Neutrophil (primary cell): ENCODE measurements around the gene UBE2O.

Experiments
- H3K27ac ChIP-seq: fragments of 200-600 bp; sonication (generic); 2 replicates; pipeline ENCODE4 v1.5.1; 2016; ENCODE audit warnings: mild to moderate bottlenecking, moderate library complexity
- H3K27me3 ChIP-seq: fragments of 200-600 bp; sonication (generic); 2 replicates; pipeline ENCODE4 v1.6.0; 2016; ENCODE audit warnings: mild to moderate bottlenecking
- H3K36me3 ChIP-seq: fragments of 200-600 bp; sonication (generic); 2 replicates; pipeline ENCODE4 v1.5.1; 2017
- H3K4me1 ChIP-seq, 2 experiments: fragments of 200-600 bp in 1 of 2; sonication (generic) in 1 of 2; 1 replicate in 1 of 2; 2 replicates in 1 of 2; pipeline versions ENCODE4 v1.5.1 to v1.6.1; 2013 to 2016; ENCODE audit warnings: low read depth in 1 of 2, low read length in 1 of 2, mild to moderate bottlenecking in 1 of 2, moderate library complexity in 1 of 2; ENCODE audit not compliant: control insufficient read depth in 1 of 2, insufficient read depth in 1 of 2
- H3K4me3 ChIP-seq, 2 experiments: fragments of 200-600 bp in 1 of 2; sonication (generic) in 1 of 2; 1 replicate in 1 of 2; 2 replicates in 1 of 2; pipeline ENCODE4 v1.5.1; 2013 to 2016; ENCODE audit warnings: low read depth in 1 of 2, low read length in 1 of 2, mild to moderate bottlenecking in 1 of 2, moderate library complexity in 1 of 2
- H3K9me3 ChIP-seq: fragments of 200-600 bp; sonication (generic); 2 replicates; pipeline ENCODE4 v1.5.1; 2016
- TF ChIP-seq, protein P1 (sequence below): fragments of 200-600 bp; sonication (generic); IDR thresholded peaks from 2 replicates; pipeline ENCODE4 v1.5.1; 2016; ENCODE audit warnings: antibody characterized with exemption

Gene UBE2O

DNA sequence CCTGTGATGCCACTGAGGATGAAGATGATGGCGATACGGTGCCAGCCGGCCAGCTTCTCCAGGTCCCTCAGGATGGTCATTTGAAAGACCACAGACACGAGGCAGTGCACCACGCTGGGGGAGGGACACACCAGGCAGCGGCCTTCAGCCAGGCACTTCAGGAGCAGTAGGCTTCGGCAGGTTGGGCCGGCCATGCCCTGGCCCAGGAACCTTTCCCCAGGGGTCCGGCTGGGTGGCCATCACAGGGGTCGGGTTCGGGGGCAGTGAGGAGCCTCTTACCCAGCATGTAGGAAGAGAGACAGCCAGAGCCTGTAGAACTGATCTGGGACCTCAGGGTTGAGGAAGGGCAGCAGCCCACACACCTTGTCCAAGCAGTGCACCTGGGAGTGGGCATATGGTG, 19.8 kb upstream of the UBE2O start:
- Histone ChIP-seq H3K27me3 (no peaks in the 10 kb centered on the region), H3K4me1 (no peaks in the 10 kb centered on the region), H3K9me3 (no peaks in the 10 kb centered on the region), H3K4me3 (no peak overlapping the region), H3K27ac (no peak overlapping the region), H3K36me3 (peaks cover 93% of the 10 kb centered on the region)
- TF ChIP-seq, protein P1, sequence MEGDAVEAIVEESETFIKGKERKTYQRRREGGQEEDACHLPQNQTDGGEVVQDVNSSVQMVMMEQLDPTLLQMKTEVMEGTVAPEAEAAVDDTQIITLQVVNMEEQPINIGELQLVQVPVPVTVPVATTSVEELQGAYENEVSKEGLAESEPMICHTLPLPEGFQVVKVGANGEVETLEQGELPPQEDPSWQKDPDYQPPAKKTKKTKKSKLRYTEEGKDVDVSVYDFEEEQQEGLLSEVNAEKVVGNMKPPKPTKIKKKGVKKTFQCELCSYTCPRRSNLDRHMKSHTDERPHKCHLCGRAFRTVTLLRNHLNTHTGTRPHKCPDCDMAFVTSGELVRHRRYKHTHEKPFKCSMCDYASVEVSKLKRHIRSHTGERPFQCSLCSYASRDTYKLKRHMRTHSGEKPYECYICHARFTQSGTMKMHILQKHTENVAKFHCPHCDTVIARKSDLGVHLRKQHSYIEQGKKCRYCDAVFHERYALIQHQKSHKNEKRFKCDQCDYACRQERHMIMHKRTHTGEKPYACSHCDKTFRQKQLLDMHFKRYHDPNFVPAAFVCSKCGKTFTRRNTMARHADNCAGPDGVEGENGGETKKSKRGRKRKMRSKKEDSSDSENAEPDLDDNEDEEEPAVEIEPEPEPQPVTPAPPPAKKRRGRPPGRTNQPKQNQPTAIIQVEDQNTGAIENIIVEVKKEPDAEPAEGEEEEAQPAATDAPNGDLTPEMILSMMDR: no peak

DNA sequence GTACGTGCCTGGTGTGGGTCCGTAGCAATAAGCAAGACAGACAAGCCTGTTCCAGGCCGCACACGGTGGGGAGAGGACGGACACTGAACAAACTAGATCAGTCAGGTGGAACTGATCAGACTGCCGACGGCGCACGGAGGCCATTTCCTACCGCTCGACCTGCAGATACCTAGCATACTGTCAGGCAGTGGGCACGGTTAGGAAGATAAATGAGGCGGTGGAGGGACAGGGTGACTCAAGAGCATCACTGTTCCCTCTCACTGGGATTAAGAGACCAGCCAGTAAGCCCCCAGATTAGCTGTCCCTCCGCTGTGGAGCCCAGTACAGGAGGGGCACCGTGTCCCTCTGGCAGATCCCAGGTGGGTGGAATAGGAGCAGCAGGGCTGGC, 19.3 kb upstream of the UBE2O start:
- H3K27me3 ChIP-seq: no peaks in the 10 kb centered on the region
- H3K4me1 ChIP-seq: no peaks in the 10 kb centered on the region
- H3K4me3 ChIP-seq: no peak overlapping the region
- H3K9me3 ChIP-seq: no peaks in the 10 kb centered on the region
- TF ChIP-seq, protein P1: no peak
- no peak overlapping the region for H3K27ac ChIP-seq
- peaks cover 88% of the 10 kb centered on the region for H3K36me3 ChIP-seq

DNA sequence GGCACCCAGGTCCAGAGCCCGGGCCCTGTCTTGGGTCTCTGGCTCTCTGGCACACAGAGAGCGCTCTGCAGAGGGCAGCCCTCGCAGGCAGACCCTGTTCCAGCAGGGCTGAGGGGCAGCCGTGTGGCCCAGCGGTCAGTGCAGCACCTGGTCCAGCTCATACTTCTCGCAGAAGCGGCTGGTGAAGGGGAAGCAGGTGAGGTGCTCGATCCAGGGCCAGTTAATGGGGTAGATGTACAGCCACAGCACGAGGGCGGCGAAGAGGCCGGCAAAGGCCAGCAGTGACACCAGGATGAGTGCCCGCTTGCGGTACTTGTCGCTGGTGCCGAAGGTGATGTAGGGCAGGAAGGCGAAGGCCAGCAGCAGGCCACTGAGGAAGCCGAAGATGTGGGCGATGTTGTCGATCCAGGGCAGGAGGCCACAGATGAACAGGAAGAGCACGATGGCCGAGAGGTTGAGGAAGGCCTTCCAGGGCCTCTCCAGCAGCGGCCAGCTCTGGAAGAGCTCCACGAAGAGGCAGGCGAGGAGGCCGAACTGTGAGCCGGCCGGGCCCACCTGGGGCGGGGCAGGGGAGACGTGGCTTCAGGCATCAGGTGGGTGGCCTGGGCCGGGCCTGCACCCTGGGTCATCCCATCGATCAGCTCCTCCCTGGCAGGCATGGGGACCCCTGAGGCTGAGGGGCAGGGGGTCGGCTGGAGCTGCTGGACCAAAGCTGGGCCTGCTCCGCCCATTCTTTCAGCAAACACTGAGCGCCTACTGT, 18.7 kb upstream of the UBE2O start:
- Histone ChIP-seq H3K4me1 (no peaks in the 10 kb centered on the region), H3K27me3 (no peaks in the 10 kb centered on the region), H3K4me3 (no peak overlapping the region), H3K36me3 (peaks cover 82% of the 10 kb centered on the region), H3K27ac (no peak overlapping the region), H3K9me3 (no peaks in the 10 kb centered on the region)
- TF ChIP-seq, protein P1: no peak

DNA sequence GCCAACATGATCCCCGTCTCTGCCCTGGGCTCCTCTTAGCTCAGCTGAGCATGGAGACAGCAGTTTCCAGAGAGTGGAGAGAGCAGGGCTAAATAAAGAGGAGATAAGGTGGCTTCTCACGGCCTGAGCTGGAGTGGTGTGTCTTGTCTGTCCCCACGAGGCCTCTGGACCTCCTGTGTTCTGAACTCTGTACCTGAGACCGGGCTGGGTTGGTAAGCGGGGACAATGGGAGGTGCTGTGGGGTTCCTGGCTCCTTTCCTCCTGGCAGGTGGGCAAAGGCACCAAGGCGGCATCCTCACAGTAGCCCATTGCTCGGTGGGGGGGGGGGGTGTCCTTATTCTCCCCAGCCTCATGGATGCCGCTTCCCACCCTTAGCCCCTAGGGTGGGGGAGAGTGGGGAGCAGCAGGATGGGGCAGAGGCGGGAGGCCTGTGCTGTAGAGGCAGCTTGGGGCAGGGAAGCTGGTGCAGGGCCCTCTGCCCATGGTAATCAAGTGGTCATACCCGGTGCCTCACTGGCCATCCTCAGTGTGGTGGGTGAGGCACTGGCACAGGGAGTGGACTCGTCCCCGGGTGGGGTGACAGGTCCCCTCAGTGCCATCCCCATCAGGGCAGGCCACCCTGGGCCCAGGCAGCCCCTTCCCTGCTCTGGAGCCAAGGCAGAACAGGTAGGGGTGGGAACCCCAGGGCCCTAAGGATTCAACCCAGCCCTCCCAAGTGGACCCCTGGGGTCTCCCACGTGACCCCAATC, 17.2 kb upstream of the UBE2O start:
- Histone ChIP-seq H3K27ac (no peak overlapping the region), H3K36me3 (peaks cover 67% of the 10 kb centered on the region), H3K4me3 (no peak overlapping the region), H3K9me3 (no peaks in the 10 kb centered on the region), H3K4me1 (no peaks in the 10 kb centered on the region), H3K27me3 (no peaks in the 10 kb centered on the region)
- TF ChIP-seq, protein P1: no peak

GRCh38 chr17:76469076-76469990, 16.4 kb upstream of the UBE2O start:
- TF ChIP-seq, protein P1: no peak
- Histone ChIP-seq H3K36me3 (peaks cover 59% of the 10 kb centered on the region), H3K27me3 (no peaks in the 10 kb centered on the region), H3K9me3 (no peaks in the 10 kb centered on the region), H3K4me1 (no peaks in the 10 kb centered on the region), H3K27ac (no peak overlapping the region), H3K4me3 (no peak overlapping the region)
